IPS-18c (cell line): ENCODE results near the gene VSIG2.

ENCODE experiments used
- H3K4me3 ChIP-seq: 2 replicates; pipeline ENCODE4 v1.7.0; 2013; ENCODE audit warnings: low read depth, mild to moderate bottlenecking, low read length, moderate library complexity; ENCODE audit not compliant: insufficient read depth
- H3K9me3 ChIP-seq: one replicate; pipeline ENCODE4 v1.6.1; 2013; ENCODE audit warnings: mild to moderate bottlenecking, low read length, moderate library complexity; ENCODE audit not compliant: control insufficient read depth, insufficient read depth

VSIG2 gene

GRCh38 chr11:124769806-124770774, 18.0 kb upstream of the VSIG2 start:
- Histone ChIP-seq H3K9me3 (no peaks in the 10 kb centered on the region), H3K4me3 (no peak overlapping the region)

DNA sequence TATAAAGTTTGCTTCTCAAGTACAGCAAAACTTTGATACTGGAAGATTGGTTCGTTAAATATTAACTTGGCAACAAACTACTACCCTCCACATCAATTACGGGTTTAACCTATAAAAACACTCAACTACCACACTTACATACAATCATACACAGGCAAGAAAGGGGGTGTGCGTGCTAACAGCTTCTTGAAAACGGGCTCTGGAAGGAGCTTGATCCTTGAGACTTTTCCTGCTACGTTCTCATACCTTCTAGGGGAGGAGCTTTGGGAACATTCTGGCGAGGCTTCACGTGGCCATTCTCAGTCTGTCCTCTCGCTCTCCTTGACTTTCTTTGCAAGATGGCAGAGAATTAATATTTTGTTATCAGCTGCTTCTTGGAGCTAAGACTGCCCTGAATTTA, 16.9 kb upstream of the VSIG2 start:
- Histone ChIP-seq H3K9me3 (no peaks in the 10 kb centered on the region), H3K4me3 (no peak overlapping the region)

GRCh38 chr11:124766156-124766555, 14.1 kb upstream of the VSIG2 start:
- Histone ChIP-seq H3K9me3 (no peaks in the 10 kb centered on the region), H3K4me3 (no peak overlapping the region)

DNA sequence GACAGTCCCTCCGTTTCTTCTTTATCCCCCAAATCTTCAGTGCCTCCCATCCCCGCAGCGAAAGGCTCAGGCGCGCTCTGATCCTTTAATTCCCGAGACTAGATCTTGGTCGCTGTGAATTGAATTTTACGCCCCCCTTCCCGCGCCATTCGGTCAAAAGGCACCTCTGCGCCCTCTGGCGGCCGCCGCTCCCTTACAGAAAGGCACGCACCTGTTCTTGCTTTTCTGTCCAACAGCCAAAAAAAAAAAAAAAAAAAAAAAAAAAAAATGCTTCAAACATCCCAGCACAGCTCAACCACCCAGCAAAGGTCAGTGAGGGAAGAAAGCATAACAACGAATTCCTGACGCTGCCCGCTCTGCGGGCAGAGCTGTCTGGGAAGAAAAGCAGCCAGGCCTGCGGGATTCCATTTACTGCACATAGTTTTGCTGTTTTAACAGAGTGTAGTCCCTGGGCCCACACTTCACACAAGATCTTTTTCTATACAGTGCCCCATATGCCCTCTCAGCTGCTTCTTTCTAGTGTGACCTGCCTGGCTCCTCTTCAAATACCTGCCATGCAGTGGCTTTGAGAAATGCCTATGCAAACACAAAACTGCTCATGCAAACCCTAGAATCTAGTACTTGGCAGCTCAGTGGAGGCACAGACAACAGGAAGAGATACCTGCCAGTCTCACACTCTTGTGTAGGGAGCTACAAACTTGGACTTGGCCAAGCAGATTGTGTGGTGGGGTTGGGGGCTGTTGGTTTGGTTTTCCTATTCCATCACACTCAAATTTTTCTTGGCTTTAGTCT, 11.3 kb upstream of the VSIG2 start:
- no peaks in the 10 kb centered on the region for H3K9me3 ChIP-seq
- peak overlapping the region; percentile 65 for H3K4me3 ChIP-seq

DNA sequence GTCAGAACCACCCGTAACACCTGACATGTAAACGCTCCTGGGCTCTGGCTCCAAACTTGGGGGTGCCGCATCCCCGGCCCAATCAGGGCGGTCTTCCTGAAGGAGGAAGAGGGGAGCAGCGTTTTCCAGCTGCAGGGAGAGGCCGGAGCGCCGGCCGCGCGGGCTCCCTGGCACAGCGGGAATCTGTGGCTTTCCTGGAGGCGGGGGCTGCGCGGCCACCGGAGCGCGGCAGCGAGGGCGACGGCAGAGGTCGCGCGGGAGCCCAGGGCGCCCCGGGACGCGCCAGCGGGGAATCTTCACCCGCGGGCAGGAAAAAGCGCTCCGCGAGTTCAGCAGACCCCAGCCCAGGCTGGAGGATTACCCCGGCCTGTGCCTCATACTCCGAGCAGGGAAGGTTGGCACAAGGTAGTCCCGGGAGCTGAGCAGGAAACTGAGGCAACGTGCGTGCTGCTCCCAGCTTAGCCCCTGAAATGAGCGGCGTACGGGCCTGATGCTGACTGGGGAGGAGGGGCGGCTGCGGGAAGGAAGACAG, 10.6 kb upstream of the VSIG2 start:
- H3K9me3 ChIP-seq: no peaks in the 10 kb centered on the region
- H3K4me3 ChIP-seq: peak overlapping the region; percentile 65

DNA sequence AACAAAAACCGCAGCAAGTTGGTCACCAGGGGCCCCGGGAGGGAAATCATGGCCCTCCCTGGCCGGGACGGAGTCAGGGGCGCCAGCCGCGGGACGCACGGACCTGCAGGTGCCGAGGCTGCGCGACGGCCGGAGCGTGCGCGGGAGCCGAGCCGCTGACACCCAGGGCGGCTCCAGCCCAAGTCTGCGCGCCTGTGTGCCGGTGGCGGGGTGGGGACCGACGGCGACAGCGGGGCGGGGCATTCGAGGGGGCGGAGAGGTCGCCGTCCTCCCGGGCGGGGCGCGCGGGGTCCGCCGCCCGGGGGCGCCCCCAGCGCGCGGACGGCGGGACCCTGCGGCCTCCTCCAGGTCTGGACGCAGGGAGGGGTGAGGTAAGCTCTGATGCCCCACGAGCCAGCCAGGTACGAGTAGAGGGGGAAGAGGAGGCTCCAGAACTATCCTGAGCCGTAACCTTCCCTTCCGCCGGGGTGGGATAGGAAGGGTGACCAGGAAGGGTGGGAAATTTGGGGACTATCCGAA, 10.1 kb upstream of the VSIG2 start, which contains the start of gene ESAM:
Gene ESAM, minus strand, starts transcription at position 186 of the 519 bp plus-strand sequence. Its CDS starts 136 bp downstream, at position 50.
- Histone ChIP-seq H3K4me3 (peak within 1 kb of the TSS; percentile 65), H3K9me3 (no peaks in the 10 kb centered on the region)

GRCh38 chr11:124761301-124762104, 9.4 kb upstream of the VSIG2 start:
- Histone ChIP-seq H3K4me3 (peak overlapping the region; percentile 65), H3K9me3 (no peaks in the 10 kb centered on the region)

DNA sequence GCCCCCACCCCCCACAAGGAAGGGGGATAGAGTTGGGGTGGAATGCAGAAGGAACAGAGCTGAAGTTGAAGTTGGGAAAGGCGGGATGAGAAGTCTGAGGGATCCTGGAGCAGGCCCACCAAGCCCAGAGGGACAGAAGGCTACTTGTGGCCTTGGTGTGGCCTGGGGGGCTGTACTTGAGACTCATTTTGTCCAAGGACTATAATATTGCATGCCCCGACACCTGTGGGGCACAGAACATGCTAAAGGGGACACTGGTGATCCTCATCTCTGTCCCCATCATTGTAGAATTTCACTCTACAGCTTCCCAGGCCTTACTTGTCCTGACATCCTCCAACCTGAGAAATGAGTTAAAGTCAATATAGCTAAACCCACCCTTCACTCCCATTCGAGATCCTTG, 8.8 kb upstream of the VSIG2 start:
- Histone ChIP-seq H3K4me3 (no peak overlapping the region), H3K9me3 (no peaks in the 10 kb centered on the region)

- H3K4me3 ChIP-seq: peak overlapping the region; percentile 31
- H3K9me3 ChIP-seq: no peaks in the 10 kb centered on the region
Observed at GRCh38 chr11:124760205-124760652, 8.2 kb upstream of the VSIG2 start.

DNA sequence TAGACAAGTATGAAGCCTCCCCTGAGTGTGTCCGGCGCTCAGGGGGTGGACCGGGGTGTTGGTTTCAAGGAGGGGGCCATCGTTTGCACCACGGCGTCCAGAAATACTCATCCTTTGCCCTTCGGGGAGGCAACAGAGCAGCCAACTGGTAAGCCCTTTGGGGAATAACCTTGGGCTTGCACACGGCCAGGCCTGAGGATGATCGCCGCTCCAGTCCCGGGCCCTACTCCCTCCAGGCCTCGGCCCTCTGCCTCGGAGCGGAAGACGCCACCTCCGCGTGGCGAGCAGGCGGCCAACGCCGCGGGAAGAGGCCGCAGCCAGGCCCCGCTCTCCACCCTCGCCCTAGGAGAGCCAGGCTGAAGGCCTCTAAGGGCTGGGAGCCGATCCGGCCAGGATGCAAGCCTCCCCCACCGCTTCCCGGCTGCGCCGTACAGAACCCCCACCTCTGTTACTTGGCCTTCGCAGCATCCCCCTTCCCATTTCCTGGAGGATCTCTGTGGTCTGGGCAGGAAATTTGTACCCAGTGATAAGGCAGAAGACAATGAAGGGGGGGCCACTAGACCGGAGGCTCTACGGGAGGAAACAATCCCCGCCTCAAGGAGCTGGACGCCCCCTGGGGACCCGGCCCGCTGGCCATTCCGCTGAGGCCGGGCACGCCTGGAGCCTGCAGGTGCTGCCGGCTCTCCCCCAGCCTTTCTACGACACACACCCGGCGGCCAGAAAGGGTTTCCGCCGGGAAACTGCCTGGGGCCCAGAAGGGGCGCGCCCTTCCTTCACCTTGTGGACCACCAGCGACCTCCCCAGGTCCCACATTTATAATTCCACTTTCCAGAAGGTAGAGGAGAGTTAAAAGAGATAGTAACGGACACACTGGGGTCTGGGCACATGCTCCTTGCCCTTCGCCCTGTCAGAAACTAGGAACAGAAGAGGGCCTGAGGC, 7.5 kb upstream of the VSIG2 start:
- Histone ChIP-seq H3K4me3 (peak overlapping the region; percentile 49), H3K9me3 (no peaks in the 10 kb centered on the region)

DNA sequence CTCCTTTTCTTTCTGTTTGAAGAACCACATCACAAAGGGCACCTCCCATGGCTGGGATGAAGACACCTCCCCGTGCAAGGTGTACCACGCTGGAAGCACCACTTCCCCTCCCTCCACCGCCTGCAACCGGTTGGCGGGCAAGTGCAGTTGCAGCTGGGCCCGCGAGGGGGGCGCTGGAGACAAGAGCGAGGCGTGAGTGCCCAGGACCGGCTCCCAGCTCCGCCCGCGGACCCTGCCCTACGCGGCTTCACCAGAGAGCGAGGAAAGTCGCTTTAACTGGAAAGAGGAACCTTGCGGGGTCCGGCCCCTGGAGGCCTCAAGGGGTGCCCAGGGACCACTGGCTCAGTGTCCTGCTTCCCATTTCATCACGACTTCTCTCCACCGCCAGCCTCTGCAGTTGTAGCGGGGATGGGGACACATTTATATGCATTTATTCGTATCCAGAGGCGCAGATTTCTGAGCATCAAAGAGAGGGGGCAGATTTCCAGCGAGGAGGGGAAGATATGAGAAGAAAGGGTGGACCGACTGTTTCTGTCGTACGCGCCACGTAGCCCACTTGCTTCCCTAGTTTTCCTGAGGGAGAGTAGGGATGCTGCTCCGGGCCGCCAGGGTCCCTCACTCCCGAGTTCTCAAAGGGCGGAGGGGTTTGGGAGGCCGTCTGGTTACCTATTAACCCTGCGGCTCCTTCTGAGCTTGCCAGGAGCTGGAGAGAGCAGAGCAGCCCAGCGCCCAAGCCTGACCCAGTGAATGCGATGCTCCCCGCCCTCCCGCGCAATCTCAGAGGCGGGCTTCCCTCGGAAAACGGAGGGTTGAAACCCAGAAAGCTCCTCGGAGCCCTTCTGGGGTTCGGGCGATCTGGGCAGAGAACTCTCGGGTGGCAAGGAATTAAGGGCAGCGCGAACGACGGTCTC, 6.6 kb upstream of the VSIG2 start:
- peak overlapping the region; percentile 49 for H3K4me3 ChIP-seq
- no peaks in the 10 kb centered on the region for H3K9me3 ChIP-seq

DNA sequence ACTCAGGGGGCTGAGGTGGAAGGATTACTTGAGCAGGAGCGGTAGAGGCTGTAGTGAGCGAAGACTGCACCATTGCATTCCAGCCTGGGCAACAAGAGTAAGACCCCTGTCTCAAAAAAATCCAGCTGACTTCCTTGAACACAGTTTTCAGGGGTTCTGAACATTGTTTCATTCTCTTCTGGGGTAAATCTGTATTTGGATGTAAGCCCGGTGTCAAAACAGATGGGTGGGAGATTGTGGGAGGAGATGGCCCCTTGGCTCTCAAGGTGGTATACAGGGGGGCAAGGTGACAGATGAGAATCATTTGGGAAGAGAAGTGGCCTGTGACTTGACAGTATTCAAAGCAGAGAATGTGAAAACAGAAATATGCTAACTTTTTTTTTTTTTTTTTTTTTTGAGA, 5.3 kb upstream of the VSIG2 start:
- Histone ChIP-seq H3K9me3 (no peaks in the 10 kb centered on the region), H3K4me3 (no peak overlapping the region)

DNA sequence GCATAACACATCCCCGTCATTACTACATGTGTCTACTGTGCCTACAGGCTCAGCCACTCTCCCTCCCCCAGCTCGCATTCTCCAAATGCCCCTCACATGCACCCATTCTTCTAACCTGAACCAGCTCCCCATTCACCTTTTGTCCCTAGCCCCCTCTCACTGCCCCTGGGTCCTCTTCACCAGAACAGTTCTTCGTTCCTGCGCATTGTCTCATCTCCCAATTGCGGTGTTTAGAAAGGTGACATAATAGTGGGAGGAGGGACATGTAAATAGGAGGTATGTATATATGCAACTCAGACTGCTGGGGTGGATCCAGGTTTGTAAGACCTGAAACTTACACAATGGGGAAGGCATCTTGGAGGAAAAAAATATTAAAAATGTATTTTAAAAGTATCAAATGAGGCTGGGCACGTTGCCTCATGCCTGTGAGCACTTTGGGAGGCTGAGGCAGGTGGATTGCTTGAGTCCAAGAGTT, 4.7 kb upstream of the VSIG2 start:
- no peak overlapping the region for H3K4me3 ChIP-seq
- H3K9me3 ChIP-seq: no peaks in the 10 kb centered on the region

- no peaks in the 10 kb centered on the region for H3K9me3 ChIP-seq
- no peak overlapping the region for H3K4me3 ChIP-seq
Observed at GRCh38 chr11:124756033-124756752, 4.1 kb upstream of the VSIG2 start.
